GF-D8 (cell line): ENCODE data around the gene GP2.
"Not testable (repeated sequence)": the region's sequence is repeated elsewhere in the genome, so short reads cannot be mapped to it uniquely, and the experiment has no call there.

Experiments
- DNase-seq: peaks from one replicate; lab custom pipeline; 2025; lab: John Stamatoyannopoulos, UW

The GP2 gene

GRCh38 chr16:20325005-20325404 is 2.3 kb downstream of the GP2 start:
- no peak for DNase-seq

- DNase-seq = no peak
These were observed 3.7 kb downstream of the GP2 start for GRCh38 chr16:20323591-20324117.

- no peak for DNase-seq
These were observed 4.6 kb downstream of the GP2 start for GRCh38 chr16:20322696-20323095.

- DNase-seq = no peak
These were observed 5.6 kb downstream of the GP2 start for GRCh38 chr16:20321671-20322070.

- not testable (repeated sequence) for DNase-seq
These were observed 6.3 kb downstream of the GP2 start for GRCh38 chr16:20321051-20321450.

- no peak for DNase-seq
These were observed 6.7 kb downstream of the GP2 start for GRCh38 chr16:20320592-20320991.

- no peak for DNase-seq
These were observed 7.1 kb downstream of the GP2 start for GRCh38 chr16:20320178-20320577.

GRCh38 chr16:20319406-20319805 is 7.9 kb downstream of the GP2 start:
- no peak for DNase-seq

- no peak for DNase-seq
These were observed 8.9 kb downstream of the GP2 start for GRCh38 chr16:20318437-20318836.

- no peak for DNase-seq
These were observed 9.3 kb downstream of the GP2 start for GRCh38 chr16:20318006-20318405.

- DNase-seq = no peak
These were observed 10.2 kb downstream of the GP2 start for GRCh38 chr16:20317117-20317516.

GRCh38 chr16:20316715-20317114 is 10.6 kb downstream of the GP2 start:
- no peak for DNase-seq

GRCh38 chr16:20315764-20316163 is 11.5 kb downstream of the GP2 start:
- no peak for DNase-seq

GRCh38 chr16:20314575-20314974 is 12.7 kb downstream of the GP2 start:
- DNase-seq = no peak

GRCh38 chr16:20313741-20314140 is 13.6 kb downstream of the GP2 start:
- no peak for DNase-seq

- not testable (repeated sequence) for DNase-seq
These were observed 14.7 kb downstream of the GP2 start for GRCh38 chr16:20312536-20313095.

GRCh38 chr16:20311548-20311947 is 15.8 kb downstream of the GP2 start:
- no peak for DNase-seq

GRCh38 chr16:20310421-20311395 is 16.6 kb downstream of the GP2 start:
- no peak for DNase-seq

GRCh38 chr16:20309786-20310185 is 17.5 kb downstream of the GP2 start:
- DNase-seq = no peak

GRCh38 chr16:20308801-20309590 is 18.3 kb downstream of the GP2 start:
- no peak for DNase-seq

GRCh38 chr16:20308266-20308665 is 19.0 kb downstream of the GP2 start:
- no peak for DNase-seq

GRCh38 chr16:20307791-20308190 is 19.5 kb downstream of the GP2 start:
- no peak for DNase-seq
